ENCODE measurements around the gene GORASP1. TPM values are rescaled to one million over a fixed set of nuclear protein-coding genes. Genes with fewer than 3 reads are reported as not detected.

The GORASP1 gene
- total and polyA plus RNA-seq, 4 donors = 11.8 to 39.4 (median 19.3) TPM

GRCh38 chr3:39133093-39133490, 25.7 kb upstream of the GORASP1 start:
- Histone ChIP-seq H3K27ac (ENCODE audit: low read depth in 1 of 2, low read length in 2 of 2) (no peak overlapping the region), H3K4me1 (ENCODE audit: control insufficient read depth in 4 of 4, insufficient read depth in 4 of 4, low read length in 3 of 4) (no peaks in the 10 kb centered on the region), H3K4me3 (ENCODE audit: low read depth in 1 of 3, low read length in 3 of 3) (no peak overlapping the region), H3K36me3 (ENCODE audit: control insufficient read depth in 4 of 4, insufficient read depth in 3 of 4, low read depth in 1 of 4, low read length in 3 of 4) (no peaks in the 10 kb centered on the region), H3K9me3 (ENCODE audit: control insufficient read depth in 4 of 4, low read length in 3 of 4) (no peaks in the 10 kb centered on the region), H3K9ac (ENCODE audit: low read depth in 1 of 2, low read length in 2 of 2) (no peak overlapping the region), H3K27me3 (ENCODE audit: control insufficient read depth in 4 of 4, insufficient read depth in 4 of 4, low read length in 3 of 4) (no peaks in the 10 kb centered on the region)
- 98% methylated on average over 1 of the region's 1 CpG for WGBS
- TF ChIP-seq HNF4G (IDR thresholded peaks at IDR 0.05) (no peak), RXRA (IDR thresholded peaks at IDR 0.05) (no peak), MAX (IDR thresholded peaks at IDR 0.05) (no peak), ATF3 (IDR thresholded peaks at IDR 0.05) (no peak), NR2F2 (IDR thresholded peaks at IDR 0.05) (no peak), HNF4A (conservative IDR thresholded peaks at IDR 0.05) (no peak), JUND (IDR thresholded peaks at IDR 0.05) (no peak), FOXA2 (IDR thresholded peaks at IDR 0.05) (no peak), ZBTB33 (IDR thresholded peaks at IDR 0.05) (no peak), TAF1 (conservative IDR thresholded peaks at IDR 0.05) (no peak), YY1 (IDR thresholded peaks at IDR 0.05) (no peak), GABPA (IDR thresholded peaks at IDR 0.05 in 1 of 2, conservative IDR thresholded peaks at IDR 0.05 in 1 of 2) (no peak), EGR1 (IDR thresholded peaks at IDR 0.05; ENCODE audit: low read depth in 2 of 2) (no peak), RAD21 (IDR thresholded peaks at IDR 0.05) (no peak)
- TF ChIP-seq, protein P1, sequence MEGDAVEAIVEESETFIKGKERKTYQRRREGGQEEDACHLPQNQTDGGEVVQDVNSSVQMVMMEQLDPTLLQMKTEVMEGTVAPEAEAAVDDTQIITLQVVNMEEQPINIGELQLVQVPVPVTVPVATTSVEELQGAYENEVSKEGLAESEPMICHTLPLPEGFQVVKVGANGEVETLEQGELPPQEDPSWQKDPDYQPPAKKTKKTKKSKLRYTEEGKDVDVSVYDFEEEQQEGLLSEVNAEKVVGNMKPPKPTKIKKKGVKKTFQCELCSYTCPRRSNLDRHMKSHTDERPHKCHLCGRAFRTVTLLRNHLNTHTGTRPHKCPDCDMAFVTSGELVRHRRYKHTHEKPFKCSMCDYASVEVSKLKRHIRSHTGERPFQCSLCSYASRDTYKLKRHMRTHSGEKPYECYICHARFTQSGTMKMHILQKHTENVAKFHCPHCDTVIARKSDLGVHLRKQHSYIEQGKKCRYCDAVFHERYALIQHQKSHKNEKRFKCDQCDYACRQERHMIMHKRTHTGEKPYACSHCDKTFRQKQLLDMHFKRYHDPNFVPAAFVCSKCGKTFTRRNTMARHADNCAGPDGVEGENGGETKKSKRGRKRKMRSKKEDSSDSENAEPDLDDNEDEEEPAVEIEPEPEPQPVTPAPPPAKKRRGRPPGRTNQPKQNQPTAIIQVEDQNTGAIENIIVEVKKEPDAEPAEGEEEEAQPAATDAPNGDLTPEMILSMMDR (IDR thresholded peaks at IDR 0.05; ENCODE audit: low read depth, low read length, missing input control) = no peak
- TF ChIP-seq, protein P2, sequence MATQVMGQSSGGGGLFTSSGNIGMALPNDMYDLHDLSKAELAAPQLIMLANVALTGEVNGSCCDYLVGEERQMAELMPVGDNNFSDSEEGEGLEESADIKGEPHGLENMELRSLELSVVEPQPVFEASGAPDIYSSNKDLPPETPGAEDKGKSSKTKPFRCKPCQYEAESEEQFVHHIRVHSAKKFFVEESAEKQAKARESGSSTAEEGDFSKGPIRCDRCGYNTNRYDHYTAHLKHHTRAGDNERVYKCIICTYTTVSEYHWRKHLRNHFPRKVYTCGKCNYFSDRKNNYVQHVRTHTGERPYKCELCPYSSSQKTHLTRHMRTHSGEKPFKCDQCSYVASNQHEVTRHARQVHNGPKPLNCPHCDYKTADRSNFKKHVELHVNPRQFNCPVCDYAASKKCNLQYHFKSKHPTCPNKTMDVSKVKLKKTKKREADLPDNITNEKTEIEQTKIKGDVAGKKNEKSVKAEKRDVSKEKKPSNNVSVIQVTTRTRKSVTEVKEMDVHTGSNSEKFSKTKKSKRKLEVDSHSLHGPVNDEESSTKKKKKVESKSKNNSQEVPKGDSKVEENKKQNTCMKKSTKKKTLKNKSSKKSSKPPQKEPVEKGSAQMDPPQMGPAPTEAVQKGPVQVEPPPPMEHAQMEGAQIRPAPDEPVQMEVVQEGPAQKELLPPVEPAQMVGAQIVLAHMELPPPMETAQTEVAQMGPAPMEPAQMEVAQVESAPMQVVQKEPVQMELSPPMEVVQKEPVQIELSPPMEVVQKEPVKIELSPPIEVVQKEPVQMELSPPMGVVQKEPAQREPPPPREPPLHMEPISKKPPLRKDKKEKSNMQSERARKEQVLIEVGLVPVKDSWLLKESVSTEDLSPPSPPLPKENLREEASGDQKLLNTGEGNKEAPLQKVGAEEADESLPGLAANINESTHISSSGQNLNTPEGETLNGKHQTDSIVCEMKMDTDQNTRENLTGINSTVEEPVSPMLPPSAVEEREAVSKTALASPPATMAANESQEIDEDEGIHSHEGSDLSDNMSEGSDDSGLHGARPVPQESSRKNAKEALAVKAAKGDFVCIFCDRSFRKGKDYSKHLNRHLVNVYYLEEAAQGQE (IDR thresholded peaks at IDR 0.05) = no peak
- no peak for DNase-seq (ENCODE audit: low spot score)
